Measurements from ENCODE around the gene ZFP57.

The ZFP57 gene

DNA sequence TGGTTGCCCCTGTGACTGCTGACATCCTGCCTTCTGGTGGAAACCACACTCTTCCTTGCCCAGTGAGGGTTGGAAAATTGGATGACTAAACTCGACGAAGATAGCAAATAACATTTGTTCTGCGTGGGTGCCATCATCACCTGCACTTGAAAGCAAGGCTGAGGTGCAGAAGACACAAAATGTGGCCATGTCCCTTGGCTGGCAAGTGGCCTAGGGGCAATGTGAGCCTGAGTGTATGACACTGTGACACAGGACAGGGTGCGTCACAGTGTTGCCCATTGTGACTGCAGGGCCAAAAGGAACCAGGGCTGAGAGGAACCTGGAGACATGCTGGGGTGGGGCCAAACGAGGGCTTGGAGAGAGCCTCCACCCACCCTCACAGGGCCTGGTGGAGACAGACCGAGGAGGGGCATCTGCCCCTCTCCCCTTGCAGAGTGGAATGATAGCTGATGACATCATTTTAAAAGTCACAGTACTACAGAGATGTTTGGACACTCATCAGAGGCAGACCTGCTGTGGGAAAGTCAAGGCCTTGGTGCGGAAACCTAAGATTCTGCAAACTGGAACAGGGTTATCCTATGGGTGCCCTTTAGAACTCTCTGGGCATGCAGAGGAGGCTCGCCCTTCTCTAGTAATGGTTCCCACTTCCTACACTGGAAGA, 29.5 kb upstream of the ZFP57 start:
- Histone ChIP-seq H3K4me1 (ENCODE audit: low read depth, poor library complexity, severe bottlenecking) (no peaks in the 10 kb centered on the region), H3K27me3 (ENCODE audit: insufficient read depth, low read depth) (no peaks in the 10 kb centered on the region; the same call in 1 of the 2 replicates), H3K36me3 (ENCODE audit: insufficient read depth) (no peaks in the 10 kb centered on the region), H3K4me2 (no peak overlapping the region), H3K9ac (no peak overlapping the region), H4K20me1 (ENCODE audit: insufficient read depth) (no peaks in the 10 kb centered on the region), H2AFZ (ENCODE audit: low read depth) (no peak overlapping the region), H3K79me2 (ENCODE audit: insufficient read depth, low read depth) (no peaks in the 10 kb centered on the region), H3K27ac (no peak overlapping the region), H3K4me3 (IDR thresholded peaks at IDR 0.05; ENCODE audit: insufficient read depth, low read depth, low read length) (no peak overlapping the region)
- TF ChIP-seq, protein P1, sequence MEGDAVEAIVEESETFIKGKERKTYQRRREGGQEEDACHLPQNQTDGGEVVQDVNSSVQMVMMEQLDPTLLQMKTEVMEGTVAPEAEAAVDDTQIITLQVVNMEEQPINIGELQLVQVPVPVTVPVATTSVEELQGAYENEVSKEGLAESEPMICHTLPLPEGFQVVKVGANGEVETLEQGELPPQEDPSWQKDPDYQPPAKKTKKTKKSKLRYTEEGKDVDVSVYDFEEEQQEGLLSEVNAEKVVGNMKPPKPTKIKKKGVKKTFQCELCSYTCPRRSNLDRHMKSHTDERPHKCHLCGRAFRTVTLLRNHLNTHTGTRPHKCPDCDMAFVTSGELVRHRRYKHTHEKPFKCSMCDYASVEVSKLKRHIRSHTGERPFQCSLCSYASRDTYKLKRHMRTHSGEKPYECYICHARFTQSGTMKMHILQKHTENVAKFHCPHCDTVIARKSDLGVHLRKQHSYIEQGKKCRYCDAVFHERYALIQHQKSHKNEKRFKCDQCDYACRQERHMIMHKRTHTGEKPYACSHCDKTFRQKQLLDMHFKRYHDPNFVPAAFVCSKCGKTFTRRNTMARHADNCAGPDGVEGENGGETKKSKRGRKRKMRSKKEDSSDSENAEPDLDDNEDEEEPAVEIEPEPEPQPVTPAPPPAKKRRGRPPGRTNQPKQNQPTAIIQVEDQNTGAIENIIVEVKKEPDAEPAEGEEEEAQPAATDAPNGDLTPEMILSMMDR (conservative IDR thresholded peaks at IDR 0.05; ENCODE audit: low read depth, low read length) = no peak

DNA sequence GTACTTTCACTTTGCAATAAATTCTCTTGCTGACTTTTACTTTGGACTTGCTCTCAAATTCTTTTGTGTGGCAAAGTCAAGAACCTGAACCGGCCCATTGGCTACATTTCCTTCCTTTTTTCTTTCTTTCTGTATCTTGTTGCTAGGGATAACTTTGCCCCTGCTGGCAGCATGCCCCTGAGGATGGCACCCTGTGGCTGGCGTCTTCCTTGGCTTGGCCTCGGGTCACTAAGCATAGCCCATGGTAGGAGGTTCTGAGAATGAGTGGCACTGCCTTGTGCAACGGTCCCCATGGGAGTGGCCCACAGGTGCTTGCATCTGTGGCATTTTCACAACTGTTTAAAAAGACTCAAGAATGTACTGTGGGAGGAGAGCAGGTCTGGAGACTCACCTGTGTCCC, 28.2 kb upstream of the ZFP57 start:
- no peak overlapping the region for H3K9ac ChIP-seq
- TF ChIP-seq, protein P1 (conservative IDR thresholded peaks at IDR 0.05; ENCODE audit: low read depth, low read length) = no peak
- no peak overlapping the region for H3K27ac ChIP-seq
- no peaks in the 10 kb centered on the region for H4K20me1 ChIP-seq (ENCODE audit: insufficient read depth)
- H3K4me2 ChIP-seq = no peak overlapping the region
- H3K79me2 ChIP-seq (ENCODE audit: insufficient read depth, low read depth) = no peaks in the 10 kb centered on the region
- H3K27me3 ChIP-seq (ENCODE audit: insufficient read depth, low read depth) = no peaks in the 10 kb centered on the region
- H3K4me1 ChIP-seq (ENCODE audit: low read depth, poor library complexity, severe bottlenecking) = no peaks in the 10 kb centered on the region
- no peak overlapping the region for H3K4me3 ChIP-seq (IDR thresholded peaks at IDR 0.05; ENCODE audit: insufficient read depth, low read depth, low read length)
- no peaks in the 10 kb centered on the region for H3K36me3 ChIP-seq (ENCODE audit: insufficient read depth)
- H2AFZ ChIP-seq (ENCODE audit: low read depth) = no peak overlapping the region

- TF ChIP-seq, protein P1 (conservative IDR thresholded peaks at IDR 0.05; ENCODE audit: low read depth, low read length) = no peak
- Histone ChIP-seq H3K4me1 (ENCODE audit: low read depth, poor library complexity, severe bottlenecking) (no peaks in the 10 kb centered on the region), H3K27me3 (ENCODE audit: insufficient read depth, low read depth) (no peaks in the 10 kb centered on the region), H3K79me2 (ENCODE audit: insufficient read depth, low read depth) (no peaks in the 10 kb centered on the region), H3K4me2 (no peak overlapping the region), H2AFZ (ENCODE audit: low read depth) (no peak overlapping the region), H4K20me1 (ENCODE audit: insufficient read depth) (no peaks in the 10 kb centered on the region), H3K36me3 (ENCODE audit: insufficient read depth) (no peaks in the 10 kb centered on the region), H3K27ac (no peak overlapping the region), H3K9ac (no peak overlapping the region), H3K4me3 (IDR thresholded peaks at IDR 0.05; ENCODE audit: insufficient read depth, low read depth, low read length) (no peak overlapping the region)
Measured at GRCh38 chr6:29708432-29709179, 27.7 kb upstream of the ZFP57 start.

GRCh38 chr6:29705389-29706231, 24.7 kb upstream of the ZFP57 start:
- Histone ChIP-seq H2AFZ (ENCODE audit: low read depth) (no peak overlapping the region), H3K27ac (no peak overlapping the region)

More at GRCh38 chr6:29705389-29706231, 24.7 kb upstream of the ZFP57 start:
- Histone ChIP-seq H3K79me2 (ENCODE audit: insufficient read depth, low read depth) (no peaks in the 10 kb centered on the region), H3K27me3 (ENCODE audit: insufficient read depth, low read depth) (no peaks in the 10 kb centered on the region), H4K20me1 (ENCODE audit: insufficient read depth) (no peaks in the 10 kb centered on the region), H3K4me2 (no peak overlapping the region), H3K4me3 (IDR thresholded peaks at IDR 0.05; ENCODE audit: insufficient read depth, low read depth, low read length) (no peak overlapping the region), H3K9ac (no peak overlapping the region), H3K4me1 (ENCODE audit: low read depth, poor library complexity, severe bottlenecking) (no peaks in the 10 kb centered on the region), H3K36me3 (ENCODE audit: insufficient read depth) (no peaks in the 10 kb centered on the region)
- TF ChIP-seq, protein P1 (conservative IDR thresholded peaks at IDR 0.05; ENCODE audit: low read depth, low read length) = peak; percentile 70
